ENCODE data around the gene CDHR3.
A peak's percentile ranks its signal among the peaks of the same experiment; 100 is the strongest.

Gene CDHR3

DNA sequence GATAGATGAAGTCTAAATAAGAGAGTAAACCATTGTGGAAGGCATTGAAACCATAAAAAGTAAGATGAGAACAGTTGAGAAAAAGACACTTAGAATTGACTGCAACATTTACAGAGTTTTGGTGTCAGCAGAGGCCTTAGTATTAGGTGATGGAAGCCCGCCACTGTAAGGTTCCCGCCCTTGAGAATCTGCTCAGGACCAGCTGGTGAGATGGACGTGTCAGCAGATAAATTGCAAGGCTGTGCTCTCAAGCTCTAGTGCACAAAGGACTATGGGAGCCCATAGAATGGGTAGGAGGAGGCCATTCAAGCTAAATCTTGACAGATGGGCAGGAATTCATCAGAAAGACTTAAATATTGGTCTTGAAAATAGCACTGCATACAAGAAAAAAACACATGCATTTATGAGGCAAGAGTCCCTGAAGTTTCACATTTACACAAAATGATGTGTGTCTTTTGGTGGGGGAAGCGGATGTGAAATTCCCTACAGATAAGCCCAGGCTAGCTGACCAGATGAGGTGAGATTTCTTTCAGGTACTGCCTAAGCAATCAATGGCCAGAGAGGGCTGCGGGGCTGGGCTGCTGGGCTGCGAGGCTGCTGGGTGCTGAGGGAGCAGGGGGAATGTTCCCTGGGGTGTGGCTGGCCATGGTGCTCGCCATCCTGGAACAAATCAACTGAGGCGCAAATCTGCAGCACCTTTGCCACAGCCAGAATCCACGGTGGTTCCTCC is 106.6 kb downstream of the CDHR3 start:
- H3K4me3 ChIP-seq (replicated peaks; ENCODE audit: low read depth, low read length) = no peak overlapping the region
- peak; percentile 55 for DNase-seq (ENCODE audit: extremely low read depth, insufficient read length)
- TF ChIP-seq, protein P1, sequence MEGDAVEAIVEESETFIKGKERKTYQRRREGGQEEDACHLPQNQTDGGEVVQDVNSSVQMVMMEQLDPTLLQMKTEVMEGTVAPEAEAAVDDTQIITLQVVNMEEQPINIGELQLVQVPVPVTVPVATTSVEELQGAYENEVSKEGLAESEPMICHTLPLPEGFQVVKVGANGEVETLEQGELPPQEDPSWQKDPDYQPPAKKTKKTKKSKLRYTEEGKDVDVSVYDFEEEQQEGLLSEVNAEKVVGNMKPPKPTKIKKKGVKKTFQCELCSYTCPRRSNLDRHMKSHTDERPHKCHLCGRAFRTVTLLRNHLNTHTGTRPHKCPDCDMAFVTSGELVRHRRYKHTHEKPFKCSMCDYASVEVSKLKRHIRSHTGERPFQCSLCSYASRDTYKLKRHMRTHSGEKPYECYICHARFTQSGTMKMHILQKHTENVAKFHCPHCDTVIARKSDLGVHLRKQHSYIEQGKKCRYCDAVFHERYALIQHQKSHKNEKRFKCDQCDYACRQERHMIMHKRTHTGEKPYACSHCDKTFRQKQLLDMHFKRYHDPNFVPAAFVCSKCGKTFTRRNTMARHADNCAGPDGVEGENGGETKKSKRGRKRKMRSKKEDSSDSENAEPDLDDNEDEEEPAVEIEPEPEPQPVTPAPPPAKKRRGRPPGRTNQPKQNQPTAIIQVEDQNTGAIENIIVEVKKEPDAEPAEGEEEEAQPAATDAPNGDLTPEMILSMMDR (IDR thresholded peaks at IDR 0.05; ENCODE audit: insufficient read depth, low read length, poor library complexity, severe bottlenecking) = no peak
- H3K27me3 ChIP-seq (replicated peaks; ENCODE audit: control insufficient read depth, insufficient read depth, low read length) = no peaks in the 10 kb centered on the region
- H3K36me3 ChIP-seq (ENCODE audit: control insufficient read depth, insufficient read depth, low read length) = no peaks in the 10 kb centered on the region

DNA sequence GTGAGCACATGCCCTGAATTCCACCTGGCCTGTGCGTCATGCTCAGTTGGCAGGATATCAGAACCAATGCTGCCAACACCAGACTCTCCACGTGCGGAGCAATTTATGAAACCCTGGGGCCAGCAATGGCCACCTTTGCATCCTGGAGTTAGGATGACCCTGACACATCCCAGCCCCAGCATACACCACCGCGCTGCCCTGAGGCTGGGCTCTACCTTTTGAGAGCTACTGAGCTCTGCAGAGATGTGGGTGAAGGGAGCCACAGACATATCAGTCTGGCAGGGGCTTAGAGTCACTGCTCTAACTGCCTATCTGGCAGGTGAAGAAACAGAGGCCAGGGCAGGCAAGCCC is 107.1 kb downstream of the CDHR3 start:
- DNase-seq (ENCODE audit: extremely low read depth, insufficient read length) = no peak
- TF ChIP-seq, protein P1 (IDR thresholded peaks at IDR 0.05; ENCODE audit: insufficient read depth, low read length, poor library complexity, severe bottlenecking) = no peak
- Histone ChIP-seq H3K36me3 (ENCODE audit: control insufficient read depth, insufficient read depth, low read length) (no peaks in the 10 kb centered on the region), H3K4me3 (replicated peaks; ENCODE audit: low read depth, low read length) (no peak overlapping the region), H3K27me3 (replicated peaks; ENCODE audit: control insufficient read depth, insufficient read depth, low read length) (no peaks in the 10 kb centered on the region)

DNA sequence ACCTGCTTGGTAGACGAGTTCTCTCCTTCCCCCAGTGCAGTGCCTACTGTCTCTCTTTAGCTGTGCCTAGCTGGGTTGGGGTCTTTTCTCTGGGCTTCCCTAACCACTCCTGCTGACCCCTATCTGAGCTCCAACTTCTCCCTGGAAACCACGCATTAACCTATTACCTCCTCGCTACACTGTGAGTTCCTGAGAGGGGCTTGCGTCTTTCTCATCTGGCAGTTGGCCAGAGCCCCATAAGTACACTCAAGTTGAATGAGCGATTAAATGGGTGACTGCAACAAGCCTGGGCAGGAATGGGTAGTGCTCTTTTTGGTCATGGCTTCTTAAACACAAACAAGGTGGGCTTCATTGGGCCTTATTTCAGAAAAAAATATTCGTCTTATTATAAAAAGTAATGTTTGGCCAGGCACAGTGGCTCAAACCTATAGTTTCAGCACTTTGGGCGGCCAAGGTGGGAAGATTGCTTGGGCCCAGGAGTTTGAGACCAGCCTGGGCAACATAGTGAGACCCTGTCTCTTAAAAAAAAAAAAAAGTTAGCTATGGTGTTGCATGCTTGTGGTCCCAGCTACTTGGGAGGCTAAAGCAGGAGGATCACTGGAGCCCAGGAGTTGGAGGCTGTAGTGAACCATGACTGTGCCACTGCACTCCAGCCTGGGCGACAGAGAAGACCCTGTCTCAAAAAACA is 107.6 kb downstream of the CDHR3 start:
- no peaks in the 10 kb centered on the region for H3K27me3 ChIP-seq (replicated peaks; ENCODE audit: control insufficient read depth, insufficient read depth, low read length)
- TF ChIP-seq, protein P1 (IDR thresholded peaks at IDR 0.05; ENCODE audit: insufficient read depth, low read length, poor library complexity, severe bottlenecking) = no peak
- DNase-seq (ENCODE audit: extremely low read depth, insufficient read length) = no peak
- H3K4me3 ChIP-seq (replicated peaks; ENCODE audit: low read depth, low read length) = no peak overlapping the region; the same call in 1 of the 2 replicates
- H3K36me3 ChIP-seq (ENCODE audit: control insufficient read depth, insufficient read depth, low read length) = no peaks in the 10 kb centered on the region

DNA sequence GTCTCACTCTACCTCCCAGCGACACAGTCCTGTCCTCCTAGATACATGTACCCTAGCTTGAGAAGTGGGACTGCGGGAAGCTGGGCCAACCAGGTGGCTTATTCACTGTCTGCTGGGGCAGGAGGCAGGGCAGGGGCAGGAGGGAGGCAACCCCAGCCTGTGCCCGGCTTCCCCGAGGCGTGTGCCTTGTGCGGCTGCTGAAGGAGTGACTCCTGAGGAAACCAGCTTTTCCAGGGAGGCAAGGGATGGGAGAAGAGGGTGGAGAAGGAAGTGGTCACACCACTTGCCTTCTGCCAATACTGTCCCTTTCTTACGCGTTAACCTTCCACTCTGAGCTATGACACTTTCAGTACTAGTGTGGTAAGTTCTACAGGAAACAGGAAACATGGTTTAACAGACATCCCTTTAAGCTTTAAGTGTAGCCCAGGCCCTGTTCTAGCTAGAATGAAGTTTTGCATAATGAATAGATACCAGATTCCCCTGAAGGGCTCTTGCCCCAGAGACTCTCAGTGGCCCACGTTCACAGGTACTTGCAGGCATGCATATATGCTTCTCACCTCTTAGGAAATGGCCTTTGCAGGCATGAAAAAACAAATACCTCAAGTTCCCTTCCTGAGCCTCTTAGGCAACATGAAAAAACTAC is 108.4 kb downstream of the CDHR3 start:
- H3K4me3 ChIP-seq (replicated peaks; ENCODE audit: low read depth, low read length) = peak overlapping the region; percentile 45
- TF ChIP-seq, protein P1 (IDR thresholded peaks at IDR 0.05; ENCODE audit: insufficient read depth, low read length, poor library complexity, severe bottlenecking) = no peak
- peak; percentile 89 for DNase-seq (ENCODE audit: extremely low read depth, insufficient read length)

DNA sequence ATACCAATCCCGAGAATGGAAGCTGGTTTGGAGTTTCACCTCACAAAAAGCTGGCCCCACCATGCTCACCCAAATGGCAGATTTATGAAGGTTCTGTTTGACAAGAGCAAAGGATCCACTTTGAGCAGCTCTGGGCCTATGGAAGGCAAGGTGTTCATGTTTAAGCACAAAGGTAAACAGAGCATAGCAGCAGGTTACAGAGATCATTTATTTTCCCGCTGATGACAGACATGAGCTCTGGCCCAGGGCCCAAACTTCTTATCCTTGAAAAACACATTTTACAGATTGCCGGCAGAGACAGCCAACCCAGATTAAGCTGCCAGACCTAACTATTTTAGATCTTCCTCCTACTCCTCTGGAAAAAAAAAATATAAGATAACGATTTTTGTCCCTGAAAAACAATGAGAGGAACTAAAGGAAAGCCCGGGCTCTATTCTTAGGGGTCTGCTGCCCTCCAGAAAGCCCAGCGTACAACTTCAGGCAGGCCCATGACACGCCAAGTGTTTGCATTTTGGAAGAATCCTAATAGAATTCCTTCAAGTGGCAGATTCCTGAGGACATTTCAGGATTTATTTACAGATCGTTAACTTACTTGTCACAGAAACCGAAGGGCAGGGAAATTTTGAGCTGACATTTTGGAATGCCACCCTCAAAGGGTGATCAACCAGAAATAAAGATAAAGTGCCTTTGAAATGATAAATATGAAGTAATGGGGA is 109.1 kb downstream of the CDHR3 start:
- no peaks in the 10 kb centered on the region for H3K27me3 ChIP-seq (replicated peaks; ENCODE audit: control insufficient read depth, insufficient read depth, low read length)
- TF ChIP-seq, protein P1 (IDR thresholded peaks at IDR 0.05; ENCODE audit: insufficient read depth, low read length, poor library complexity, severe bottlenecking) = no peak
- no peak for DNase-seq (ENCODE audit: extremely low read depth, insufficient read length)
- no peaks in the 10 kb centered on the region for H3K36me3 ChIP-seq (ENCODE audit: control insufficient read depth, insufficient read depth, low read length)
- H3K4me3 ChIP-seq (replicated peaks; ENCODE audit: low read depth, low read length) = no peak overlapping the region

More for the DNA sequence above, 108.4 kb downstream of the CDHR3 start:
- no peaks in the 10 kb centered on the region for H3K36me3 ChIP-seq (ENCODE audit: control insufficient read depth, insufficient read depth, low read length)
- H3K27me3 ChIP-seq (replicated peaks; ENCODE audit: control insufficient read depth, insufficient read depth, low read length) = no peaks in the 10 kb centered on the region
